ENCODE results near the gene PLEKHA4.
"Not testable (repeated sequence)": the region's sequence is repeated elsewhere in the genome, so short reads cannot be mapped to it uniquely, and the experiment has no call there.

The PLEKHA4 gene

DNA sequence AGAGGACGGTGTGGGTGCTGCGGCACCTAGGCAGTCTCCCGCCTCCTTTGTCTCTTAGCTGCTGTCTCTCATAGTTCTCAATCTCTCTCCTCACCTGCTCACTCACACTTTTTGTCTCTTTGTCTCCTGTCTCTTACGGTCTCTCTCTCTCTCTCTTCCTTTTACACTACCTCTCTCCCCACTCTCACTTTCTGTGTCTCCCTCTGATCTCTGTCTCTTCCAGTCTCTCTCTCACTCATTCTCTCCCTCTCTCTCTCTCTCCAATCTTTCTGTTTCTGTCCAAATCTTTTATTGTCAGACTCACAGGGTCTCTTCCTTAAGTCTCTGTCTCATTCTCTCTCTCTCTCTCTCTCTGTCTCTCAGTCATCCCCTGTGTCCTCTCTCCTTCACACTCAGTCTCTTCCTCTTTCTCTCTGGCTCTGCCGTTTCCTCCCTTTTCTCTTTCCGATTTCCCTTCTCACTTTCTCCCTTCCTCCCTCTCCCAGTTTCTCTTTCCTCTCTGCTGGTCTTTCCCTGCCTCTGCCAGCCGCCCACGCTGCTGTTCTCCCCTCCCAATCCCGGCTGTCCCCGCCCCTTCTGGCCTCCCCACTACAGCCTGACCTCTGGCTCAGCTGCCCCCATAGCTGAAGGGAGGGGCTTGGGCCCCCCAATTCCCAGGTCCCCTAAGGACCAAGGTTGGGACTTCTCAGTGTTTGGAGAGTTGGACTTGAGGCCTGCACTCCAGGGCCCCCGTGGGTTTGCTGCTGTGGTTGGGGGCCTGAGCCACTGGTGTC, at the start of gene PLEKHA4:
Gene PLEKHA4 (minus strand): TSS at position 504 of the 773 bp plus-strand sequence. CDS start 997 bp downstream, outside the sequence.
- DNase-seq (ENCODE audit: low spot score): no peak

DNA sequence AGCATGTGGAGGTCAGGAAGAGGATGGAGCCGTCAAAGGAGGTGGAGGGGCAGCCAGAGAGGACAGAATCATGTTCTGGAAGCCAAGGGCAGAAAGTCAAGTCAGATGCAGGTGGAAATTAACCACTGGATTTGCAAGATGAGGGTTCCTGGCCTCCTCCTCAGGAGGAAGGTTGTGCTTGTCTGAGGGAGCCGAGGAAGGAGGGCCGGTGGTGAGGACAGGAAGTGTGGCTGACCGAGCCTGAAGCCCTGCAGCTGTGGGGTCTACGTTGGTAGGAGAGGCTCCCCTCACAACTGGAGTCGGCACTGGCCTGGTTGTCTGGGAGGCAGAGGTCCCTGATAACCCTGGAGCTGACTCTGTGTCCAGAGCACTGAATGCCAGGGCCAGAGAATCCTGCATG, 49.7 kb upstream of the PLEKHA4 start:
- no peak for DNase-seq (ENCODE audit: low spot score)

DNA sequence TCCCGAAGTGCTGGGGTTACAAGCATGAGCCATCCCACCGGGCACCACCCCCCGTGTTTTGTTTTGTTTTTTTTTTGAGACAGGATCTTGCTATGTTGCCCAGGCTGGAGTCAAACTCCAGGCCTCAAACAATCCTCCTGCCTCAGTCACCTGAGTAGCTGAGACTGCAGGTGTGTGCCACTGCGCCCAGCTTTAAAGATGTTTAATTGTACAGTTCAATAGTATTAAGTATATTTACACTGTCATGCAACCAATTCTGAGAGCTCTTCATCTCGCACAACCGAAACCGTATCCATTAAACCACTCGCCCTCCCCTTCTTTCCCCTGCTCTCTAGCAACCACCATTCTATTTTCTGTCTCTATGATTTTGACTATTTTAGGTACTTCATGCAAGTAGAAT, 47.3 kb upstream of the PLEKHA4 start:
- no peak for DNase-seq (ENCODE audit: low spot score)

DNA sequence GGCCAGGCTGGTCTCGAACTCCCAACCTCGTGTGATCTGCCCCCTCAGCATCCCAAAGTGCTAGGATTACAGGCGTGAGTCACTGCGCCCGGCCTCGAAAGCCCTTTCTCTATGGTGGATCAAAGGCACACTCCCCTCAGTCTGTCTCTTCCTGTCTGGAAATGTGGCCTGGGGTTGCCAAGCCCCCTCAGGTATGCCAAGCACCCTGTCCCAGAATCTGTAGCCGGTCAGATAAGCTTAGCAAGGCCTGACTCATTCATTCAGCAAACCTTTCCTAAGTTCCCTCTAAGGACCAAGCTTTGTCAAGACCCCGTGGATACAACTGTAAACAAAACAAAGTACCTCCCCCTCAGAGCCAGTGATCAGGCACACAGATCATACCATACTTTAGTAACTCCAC, 45.8 kb upstream of the PLEKHA4 start:
- DNase-seq (ENCODE audit: low spot score): no peak

DNA sequence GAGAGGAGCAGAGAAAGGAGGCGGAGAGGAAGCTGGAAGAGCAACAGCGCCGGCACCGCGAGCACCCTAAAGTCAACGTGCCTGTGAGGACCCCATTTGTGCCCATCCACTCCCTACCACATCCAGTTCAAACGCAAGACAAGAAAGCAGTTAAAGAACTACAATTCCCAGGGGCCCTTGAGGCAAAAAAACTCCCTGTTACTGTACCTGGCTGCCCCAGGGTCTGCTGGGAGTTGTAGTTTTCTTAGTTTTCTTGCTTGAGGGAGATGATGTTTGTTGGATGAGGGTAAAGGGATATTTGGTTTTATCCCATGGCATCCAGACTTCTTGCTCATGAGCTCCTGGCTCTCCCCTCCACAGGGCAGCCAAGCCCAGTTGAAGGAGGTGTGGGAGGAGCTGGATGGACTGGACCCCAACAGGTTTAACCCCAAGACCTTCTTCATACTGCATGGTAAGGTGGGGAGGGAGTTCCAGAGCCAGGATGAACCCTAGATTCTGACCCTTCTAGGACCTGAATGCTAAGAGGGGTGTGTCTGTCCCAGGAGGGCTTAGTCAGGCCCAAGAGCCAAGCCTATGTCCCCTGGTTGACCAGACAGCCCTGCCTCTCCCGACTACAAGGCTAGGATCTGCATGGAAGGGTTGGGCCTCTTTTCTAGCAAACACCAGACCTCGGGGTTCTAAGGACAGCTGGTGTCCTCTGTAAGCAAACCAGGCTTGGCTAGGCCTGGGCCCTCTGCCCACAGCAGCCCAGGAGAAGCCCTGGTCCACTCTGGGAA, 44.9 kb upstream of the PLEKHA4 start:
- no peak for DNase-seq (ENCODE audit: low spot score)

DNA sequence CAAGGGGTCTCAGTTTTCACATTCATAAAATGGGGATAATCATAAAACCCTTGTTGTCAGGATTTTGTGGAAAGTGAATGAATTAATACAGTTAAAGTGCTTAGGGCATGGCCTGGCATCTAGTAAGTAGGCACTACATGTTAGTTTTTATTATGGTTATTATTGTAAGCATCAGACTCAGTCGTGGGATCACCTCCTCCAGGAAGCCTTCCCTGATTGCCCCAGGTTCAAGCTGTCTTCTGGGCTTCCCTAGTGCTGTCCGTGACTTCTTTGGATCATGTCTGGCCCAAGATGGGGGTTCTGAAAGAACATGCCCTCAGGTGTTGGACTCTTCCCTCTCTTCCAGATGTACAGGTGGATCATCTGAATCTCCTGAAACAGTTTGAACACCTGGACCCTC, 42.4 kb upstream of the PLEKHA4 start:
- no peak for DNase-seq (ENCODE audit: low spot score)

GRCh38 chr19:48909424-48910077, 41.1 kb upstream of the PLEKHA4 start:
- not testable (repeated sequence) for DNase-seq (ENCODE audit: low spot score)

DNA sequence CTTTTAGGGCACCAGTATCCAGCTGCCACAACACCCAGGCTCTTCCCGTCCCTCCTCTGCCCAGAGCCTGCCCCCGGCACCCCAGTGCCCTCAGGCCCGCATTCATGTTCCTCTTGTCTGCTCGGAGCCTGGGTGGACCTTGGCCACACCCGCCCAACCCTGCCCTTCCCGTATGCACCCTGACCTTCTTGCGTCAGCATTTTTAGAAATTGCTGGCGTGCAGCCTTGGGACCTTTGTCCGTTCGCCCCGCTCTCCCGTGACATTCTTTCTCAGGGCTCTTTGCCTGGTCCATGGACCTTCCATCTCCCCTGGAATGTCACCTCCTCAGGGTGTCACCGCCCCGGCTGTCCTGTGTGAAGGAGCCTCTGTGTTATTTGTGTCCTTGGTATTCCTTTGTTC, 39.3 kb upstream of the PLEKHA4 start:
- DNase-seq (ENCODE audit: low spot score): no peak

- no peak for DNase-seq (ENCODE audit: low spot score)
Measured at GRCh38 chr19:48906324-48906723, 37.9 kb upstream of the PLEKHA4 start.

DNA sequence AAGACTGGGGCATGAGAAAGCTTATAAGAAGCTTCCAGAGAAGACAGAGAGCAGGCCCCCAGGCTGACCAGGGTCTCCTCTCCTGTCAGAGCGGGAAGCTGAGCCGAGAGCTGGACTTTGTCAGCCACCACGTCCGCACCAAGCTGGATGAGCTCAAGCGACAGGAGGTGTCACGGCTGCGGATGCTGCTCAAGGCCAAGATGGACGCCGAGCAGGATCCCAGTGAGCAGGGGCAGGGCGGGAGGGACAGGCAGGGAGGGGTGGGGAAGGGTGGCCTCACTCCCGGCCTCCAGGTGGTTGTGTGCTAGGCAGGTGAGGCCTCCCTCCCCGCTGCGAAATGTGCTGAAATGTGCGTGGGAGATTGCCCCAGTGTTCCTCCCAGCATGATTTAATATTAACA, 37.2 kb upstream of the PLEKHA4 start:
- DNase-seq (ENCODE audit: low spot score): no peak

GRCh38 chr19:48903788-48904187, 35.4 kb upstream of the PLEKHA4 start:
- not testable (repeated sequence) for DNase-seq (ENCODE audit: low spot score)

DNA sequence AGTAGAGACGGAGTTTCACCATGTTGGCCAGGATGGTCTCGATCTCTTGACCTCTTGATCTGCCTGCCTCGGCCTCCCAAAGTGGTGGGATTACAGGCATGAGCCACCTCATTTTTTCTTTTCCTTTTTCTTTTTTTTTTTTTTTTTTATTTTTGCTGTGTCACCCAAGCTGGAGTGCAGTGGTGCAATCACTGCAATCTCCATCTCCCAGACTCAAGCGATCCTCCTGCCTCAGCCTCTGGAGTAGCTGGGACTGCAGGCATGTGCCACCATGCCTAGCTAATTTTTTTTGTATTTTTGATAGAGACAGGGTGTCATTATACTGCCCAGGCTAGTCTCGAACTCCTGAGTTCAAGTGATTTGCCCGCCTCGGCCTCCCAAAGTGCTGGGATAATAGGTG, 33.9 kb upstream of the PLEKHA4 start:
- not testable (repeated sequence) for DNase-seq (ENCODE audit: low spot score)

- DNase-seq (ENCODE audit: low spot score): no peak
Measured at GRCh38 chr19:48900477-48901406, 32.3 kb upstream of the PLEKHA4 start.

GRCh38 chr19:48899781-48900476, 31.5 kb upstream of the PLEKHA4 start, which contains the start of gene NUCB1:
Gene NUCB1 (plus strand): TSS chr19:48900312. CDS start chr19:48900797, 485 bp downstream.
- DNase-seq (ENCODE audit: low spot score): peak; percentile 97

DNA sequence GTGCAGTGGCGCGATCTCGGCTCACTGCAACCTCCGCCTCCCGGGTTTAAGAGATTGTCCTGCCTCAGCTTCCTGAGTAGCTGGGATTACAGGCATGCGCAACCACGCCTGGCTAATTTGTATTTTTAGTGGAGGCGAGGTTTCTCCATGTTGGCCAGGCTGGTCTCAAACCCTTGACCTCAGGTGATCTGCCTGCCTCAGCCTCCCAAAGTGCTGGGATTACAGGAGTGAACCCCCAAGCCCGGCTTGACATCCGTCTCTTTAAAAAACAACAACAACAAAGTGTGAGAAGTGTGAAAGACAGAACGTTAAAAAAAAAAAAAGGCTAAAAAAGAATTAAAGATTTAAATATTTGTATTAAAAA, 31.0 kb upstream of the PLEKHA4 start:
- DNase-seq (ENCODE audit: low spot score): not testable (repeated sequence)

- DNase-seq (ENCODE audit: low spot score): no peak
Measured at GRCh38 chr19:48897181-48897580, 28.8 kb upstream of the PLEKHA4 start.

GRCh38 chr19:48896191-48896720, 27.8 kb upstream of the PLEKHA4 start:
- no peak for DNase-seq (ENCODE audit: low spot score)

DNA sequence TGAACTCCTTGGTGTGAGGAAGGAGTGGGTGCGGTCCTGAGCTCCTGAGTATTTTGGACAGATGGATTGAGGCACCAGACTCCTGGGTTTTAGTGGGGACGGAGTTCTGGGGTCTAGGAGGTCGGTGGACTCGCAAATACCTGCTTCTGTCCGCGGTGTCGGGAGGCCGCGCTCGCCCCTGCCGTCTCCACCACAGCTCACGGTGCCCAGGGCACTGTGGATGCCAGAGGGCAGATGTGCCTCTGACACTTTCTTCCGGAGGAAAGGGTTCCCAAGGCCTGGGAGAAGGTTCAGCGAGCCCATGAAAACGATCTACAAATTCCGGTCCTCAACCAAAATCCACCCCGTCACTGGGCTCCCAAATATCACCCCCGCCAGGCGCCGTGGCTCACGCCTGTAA, 26.8 kb upstream of the PLEKHA4 start:
- DNase-seq (ENCODE audit: low spot score): no peak

DNA sequence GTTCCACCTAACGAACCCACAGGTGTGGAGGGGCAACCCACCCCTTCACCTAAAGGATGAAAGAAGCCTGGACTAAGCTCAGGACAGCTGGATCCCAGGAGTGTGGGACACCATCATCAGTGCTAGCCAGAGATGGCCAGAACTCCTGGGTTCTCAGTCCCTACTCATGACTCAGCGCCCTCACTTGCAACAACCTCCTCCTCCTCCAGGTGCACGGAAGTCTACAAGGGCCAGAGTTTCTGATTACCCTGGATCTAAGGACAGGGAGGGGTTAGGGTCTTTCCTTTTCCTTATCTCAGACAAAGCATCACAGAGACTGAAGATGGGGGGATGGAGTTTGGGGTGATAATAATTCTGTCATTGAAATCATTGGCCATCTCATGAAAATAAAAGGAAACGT, 22.1 kb upstream of the PLEKHA4 start:
- no peak for DNase-seq (ENCODE audit: low spot score)

DNA sequence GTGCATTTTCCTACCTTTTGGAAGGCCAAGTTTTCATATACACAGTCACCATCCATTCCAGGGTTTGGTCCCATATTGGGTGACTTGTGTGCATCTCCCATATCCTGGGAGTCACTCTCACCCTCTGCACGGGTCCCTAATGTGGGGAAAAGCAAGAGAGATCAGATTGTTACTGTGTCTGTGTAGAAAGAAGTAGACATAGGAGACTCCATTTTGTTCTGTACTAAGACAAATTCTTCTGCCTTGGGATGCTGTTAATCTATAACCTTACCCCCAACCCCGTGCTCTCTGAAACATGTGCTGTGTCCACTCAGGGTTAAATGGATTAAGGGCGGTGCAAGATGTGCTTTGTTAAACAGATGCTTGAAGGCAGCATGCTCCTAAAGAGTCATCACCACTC, 21.1 kb upstream of the PLEKHA4 start:
- DNase-seq (ENCODE audit: low spot score): not testable (repeated sequence)

All from kidney capillary endothelial cell (primary cell).